ENCODE data around the gene ATP5MG. TPM values are rescaled to one million over a fixed set of nuclear protein-coding genes. Genes with fewer than 3 reads are reported as not detected.

Gene ATP5MG
- total RNA-seq, 4 donors from 2014 or later: 26.6 to 70.0 (median 49.7) TPM

- Histone ChIP-seq H3K9me3 (no peaks in the 10 kb centered on the region), H3K36me3 (no peaks in the 10 kb centered on the region), H3K4me1 (peaks cover 43% of the 10 kb centered on the region), H3K27me3 (no peaks in the 10 kb centered on the region), H3K4me3 (peak overlapping the region; percentile 69), H3K27ac (peak overlapping the region; percentile 9)
- WGBS: under 1% methylated on average over 34 of the region's 39 CpGs
- DNase-seq (ENCODE audit: low spot score in 2 of 2): peak; percentile 68 to 80
- no peak for TF ChIP-seq EP300 (IDR thresholded peaks at IDR 0.05)
- no peak for TF ChIP-seq POLR2A (IDR thresholded peaks at IDR 0.05)
- TF ChIP-seq CTCF (IDR thresholded peaks at IDR 0.05): no peak
- TF ChIP-seq POLR2AphosphoS5 (IDR thresholded peaks at IDR 0.05): no peak
These were observed 33.3 kb downstream of the ATP5MG start for GRCh38 chr11:118434553-118435289.

- Histone ChIP-seq H3K4me1 (peaks cover 48% of the 10 kb centered on the region), H3K27ac (peak overlapping the region; percentile 88), H3K4me3 (peak overlapping the region; percentile 69), H3K9me3 (no peaks in the 10 kb centered on the region), H3K27me3 (no peaks in the 10 kb centered on the region), H3K36me3 (no peaks in the 10 kb centered on the region)
- WGBS: under 1% methylated on average over 34 of the region's 34 CpGs
- TF ChIP-seq POLR2AphosphoS5 (IDR thresholded peaks at IDR 0.05): no peak
- no peak for TF ChIP-seq POLR2A (IDR thresholded peaks at IDR 0.05)
- TF ChIP-seq EP300 (IDR thresholded peaks at IDR 0.05): no peak
- TF ChIP-seq CTCF (IDR thresholded peaks at IDR 0.05): no peak
- peak; percentile 72 to 79 for DNase-seq (ENCODE audit: low spot score in 2 of 2)
These were observed 34.0 kb downstream of the ATP5MG start for GRCh38 chr11:118435290-118435892.

GRCh38 chr11:118435893-118436624 is 34.7 kb downstream of the ATP5MG start, which contains the start of gene KMT2A:
TSS of gene KMT2A (plus strand) at chr11:118436492. CDS start at chr11:118436513, 21 bp downstream.
- H3K4me3 ChIP-seq: peak within 1 kb of the TSS; percentile 69
- H3K36me3 ChIP-seq: no peaks in the 10 kb centered on the region
- H3K27ac ChIP-seq: peak within 1 kb of the TSS; percentile 88
- H3K27me3 ChIP-seq: no peaks in the 10 kb centered on the region
- H3K9me3 ChIP-seq: no peaks in the 10 kb centered on the region
- TF ChIP-seq POLR2AphosphoS5 (IDR thresholded peaks at IDR 0.05) (peak in 2 of 3 donors; percentile 30 to 60), CTCF (IDR thresholded peaks at IDR 0.05) (peak in 1 of 2 donors; percentile 99), EP300 (IDR thresholded peaks at IDR 0.05) (no peak), POLR2A (IDR thresholded peaks at IDR 0.05) (peak in 1 of 2 donors; percentile 17)
- WGBS: 1% methylated on average over 15 of the region's 83 CpGs
- DNase-seq (ENCODE audit: low spot score in 2 of 2): peak; percentile 97
- H3K4me1 ChIP-seq: peaks cover 48% of the 10 kb centered on the region

- DNase-seq (ENCODE audit: low spot score in 2 of 2): peak in 1 of 2 donors; percentile 72
These were observed 35.3 kb downstream of the ATP5MG start for GRCh38 chr11:118436639-118437207.

More at GRCh38 chr11:118436639-118437207, 35.3 kb downstream of the ATP5MG start:
- Histone ChIP-seq H3K9me3 (no peaks in the 10 kb centered on the region), H3K4me1 (peaks cover 55% of the 10 kb centered on the region), H3K36me3 (no peaks in the 10 kb centered on the region), H3K27ac (peak overlapping the region; percentile 88), H3K27me3 (no peaks in the 10 kb centered on the region), H3K4me3 (peak overlapping the region; percentile 69)
- WGBS: no CpG with 5 or more reads among the region's 55 CpGs
- no peak for TF ChIP-seq POLR2AphosphoS5 (IDR thresholded peaks at IDR 0.05)
- no peak for TF ChIP-seq POLR2A (IDR thresholded peaks at IDR 0.05)
- no peak for TF ChIP-seq EP300 (IDR thresholded peaks at IDR 0.05)
- TF ChIP-seq CTCF (IDR thresholded peaks at IDR 0.05): no peak

All from suprapubic skin (tissue), 4 donors.